K562 (cell line): Measurements from ENCODE around the gene USP20. TPM values are rescaled to one million over a fixed set of nuclear protein-coding genes. Genes with fewer than 3 reads are reported as not detected.

Experiments used
- DACH1 ChIP-seq: fragments of 450-650 bp; IDR thresholded peaks from 2 replicates; pipeline ENCODE4 v1.6.1; 2018; ENCODE audit not compliant: partially characterized antibody
- DIDO1 ChIP-seq: fragments of 450-650 bp; IDR thresholded peaks from 2 replicates; pipeline ENCODE4 v1.6.1; 2016; ENCODE audit warnings: low read depth, missing biosample characterization, missing genetic modification characterization
- HCFC1 ChIP-seq: IDR thresholded peaks from 2 replicates; pipeline ENCODE4 v1.6.1; 2012; ENCODE audit warnings: low read depth, low read length, improper control_type of control experiment
- KDM5B ChIP-seq: fragments of 200-600 bp; sonication (generic); IDR thresholded peaks from 2 replicates; pipeline ENCODE4 v1.6.1; 2012; ENCODE audit warnings: low read depth, mild to moderate bottlenecking, moderate library complexity, low read length, control low read depth, inconsistent platforms; ENCODE audit not compliant: insufficient replicate concordance
- MEIS2 ChIP-seq: fragments of 450-650 bp; IDR thresholded peaks from 2 replicates; pipeline ENCODE4 v1.6.1; 2014; ENCODE audit warnings: mild to moderate bottlenecking; ENCODE audit not compliant: partially characterized antibody
- NFE2L1 ChIP-seq: fragments of 450-650 bp; IDR thresholded peaks from 2 replicates; pipeline ENCODE4 v1.6.1; 2016; ENCODE audit warnings: missing genetic modification characterization, low read depth, mild to moderate bottlenecking, missing compliant biosample characterization, moderate library complexity, borderline replicate concordance
- NFRKB ChIP-seq: fragments of 450-650 bp; IDR thresholded peaks from 2 replicates; pipeline ENCODE4 v1.6.1; 2016; ENCODE audit warnings: low read depth
- NONO ChIP-seq, 2 experiments: fragments of 200-400 bp in 1 of 2; fragments of 450-650 bp in 1 of 2; formaldehyde crosslinking in 1 of 2; IDR thresholded peaks; 2 replicates each; pipeline ENCODE4 v1.6.1; 2017; ENCODE audit warnings: low read depth in 2 of 2, mild to moderate bottlenecking in 2 of 2, moderate library complexity in 2 of 2, low read length in 1 of 2
- NR2F6 ChIP-seq: fragments of 450-650 bp; formaldehyde crosslinking; IDR thresholded peaks from 2 replicates; pipeline ENCODE4 v1.4.0; 2020; ENCODE audit warnings: mild to moderate bottlenecking
- PTTG1 ChIP-seq: fragments of 450-650 bp; IDR thresholded peaks from 2 replicates; pipeline ENCODE4 v1.6.1; 2016; ENCODE audit warnings: low read depth, mild to moderate bottlenecking, missing genetic modification characterization, missing compliant biosample characterization
- RAD51 ChIP-seq: fragments of 450-650 bp; IDR thresholded peaks from 2 replicates; pipeline ENCODE4 v1.7.1; 2016; ENCODE audit warnings: low read depth, mild to moderate bottlenecking, borderline replicate concordance
- RBM17 ChIP-seq: fragments of 200-400 bp; formaldehyde crosslinking; IDR thresholded peaks from 2 replicates; pipeline ENCODE4 v1.6.1; 2017; ENCODE audit warnings: low read depth, mild to moderate bottlenecking, low read length, borderline replicate concordance
- RHOXF2B ChIP-seq: fragments of 250-450 bp; sonication (Bioruptor Pico); conservative IDR thresholded peaks from 2 replicates; pipeline ENCODE4 v1.5.1; 2021
- SRSF1 ChIP-seq: fragments of 200-400 bp; formaldehyde crosslinking; IDR thresholded peaks from 2 replicates; pipeline ENCODE4 v1.6.1; 2017; ENCODE audit warnings: mild to moderate bottlenecking, low read depth, low read length, moderate library complexity
- TCFL5 ChIP-seq: fragments of 250-450 bp; sonication (Bioruptor Pico); conservative IDR thresholded peaks from 2 replicates; pipeline ENCODE4 v1.6.1; 2021; ENCODE audit warnings: mild to moderate bottlenecking, moderate library complexity, matching md5 sums
- TOE1 ChIP-seq, 2 experiments: fragments of 450-650 bp in 1 of 2; sonication (generic) in 1 of 2; formaldehyde crosslinking in 1 of 2; IDR thresholded peaks; 2 replicates each; pipeline versions ENCODE4 v1.7.1 to v1.8.0; 2016 to 2022; ENCODE audit warnings: borderline replicate concordance in 2 of 2, mild to moderate bottlenecking in 2 of 2, antibody characterized with exemption in 1 of 2, inconsistent platforms in 1 of 2, low read depth in 1 of 2, missing genetic modification reagents in 1 of 2, moderate library complexity in 1 of 2
- ZBED1 ChIP-seq: IDR thresholded peaks from 2 replicates; pipeline ENCODE4 v1.6.1; 2014
- ZBTB7A ChIP-seq: IDR thresholded peaks from 2 replicates; pipeline ENCODE4 v1.6.1; 2011; ENCODE audit warnings: low read depth, mild to moderate bottlenecking, low read length, moderate library complexity, borderline replicate concordance; ENCODE audit not compliant: control insufficient read depth
- ZNF12 ChIP-seq: sonication (generic); formaldehyde crosslinking; IDR thresholded peaks from 2 replicates; pipeline ENCODE4 v1.4.0; 2020; ENCODE audit warnings: mild to moderate bottlenecking, missing genetic modification reagents
- ZNF143 ChIP-seq: sonication (generic); formaldehyde crosslinking; IDR thresholded peaks from 2 replicates; pipeline ENCODE4 v1.9.0; 2022; ENCODE audit warnings: mild to moderate bottlenecking, missing genetic modification reagents
- ZNF436 ChIP-seq: fragments of 250-450, 450-650 bp; sonication (Bioruptor Pico); formaldehyde crosslinking; IDR thresholded peaks from 2 replicates; pipeline ENCODE4 v1.7.0; 2020; ENCODE audit warnings: mild to moderate bottlenecking
- ZNF584 ChIP-seq: fragments of 200-800 bp; sonication (Bioruptor generic); IDR thresholded peaks from 2 replicates; pipeline ENCODE4 v1.6.1; 2016; ENCODE audit warnings: low read depth, mild to moderate bottlenecking, missing genetic modification characterization, missing compliant biosample characterization
- ZNF766 ChIP-seq: fragments of 200-800 bp; sonication (Bioruptor generic); conservative IDR thresholded peaks from 2 replicates; pipeline ENCODE4 v1.6.1; 2016; ENCODE audit warnings: missing genetic modification characterization, missing compliant biosample characterization
- polyA plus RNA-seq, 8 experiments: library from polyadenylated mRNA; depleted of rRNA in 4 of 8; stranded (reverse) in 5 of 8; unstranded in 3 of 8; fragments of >200 nt; fragmentation: Nextera tagmentation in 2 of 8; fragmentation: Illumina TruSeq in 1 of 8; extraction: Ambion mirVana in 2 of 8; extraction: Trizol in 1 of 8; gene quantifications; 2 replicates each; pipeline versions ENCODE4 v1.2.1 to v1.2.3, GENCODE V29; 2011 to 2014; ENCODE audit warnings: inconsistent platforms in 1 of 8, missing spikeins in 1 of 8
- total RNA-seq, 7 experiments: library from RNA; depleted of rRNA in 6 of 7; stranded (reverse); fragments of >200 nt in 6 of 7; fragmentation: Illumina TruSeq in 2 of 7; extraction: Trizol in 2 of 7; gene quantifications; 2 replicates each; pipeline versions ENCODE4 v1.2.1 to v1.2.3, GENCODE V29; 2011 to 2021; ENCODE audit warnings: low replicate concordance in 1 of 7
- TF ChIP-seq, protein P1 (sequence below): sonication (generic); formaldehyde crosslinking; IDR thresholded peaks from 2 replicates; pipeline ENCODE4 v1.8.0; 2022; ENCODE audit warnings: missing genetic modification reagents, mild to moderate bottlenecking, borderline replicate concordance
- TF ChIP-seq, protein P2 (sequence below): fragments of 450-650 bp; conservative IDR thresholded peaks from 2 replicates; pipeline ENCODE4 v1.6.1; 2016; ENCODE audit warnings: missing genetic modification characterization, low read depth, mild to moderate bottlenecking, control low read depth, missing compliant biosample characterization

The USP20 gene
- total and polyA plus RNA-seq, 9 of the 15 experiments (the other 6 are each of a cell fraction or from before 2014, with no cell fraction given) = 1.9 to 136 (median 49.1) TPM

DNA sequence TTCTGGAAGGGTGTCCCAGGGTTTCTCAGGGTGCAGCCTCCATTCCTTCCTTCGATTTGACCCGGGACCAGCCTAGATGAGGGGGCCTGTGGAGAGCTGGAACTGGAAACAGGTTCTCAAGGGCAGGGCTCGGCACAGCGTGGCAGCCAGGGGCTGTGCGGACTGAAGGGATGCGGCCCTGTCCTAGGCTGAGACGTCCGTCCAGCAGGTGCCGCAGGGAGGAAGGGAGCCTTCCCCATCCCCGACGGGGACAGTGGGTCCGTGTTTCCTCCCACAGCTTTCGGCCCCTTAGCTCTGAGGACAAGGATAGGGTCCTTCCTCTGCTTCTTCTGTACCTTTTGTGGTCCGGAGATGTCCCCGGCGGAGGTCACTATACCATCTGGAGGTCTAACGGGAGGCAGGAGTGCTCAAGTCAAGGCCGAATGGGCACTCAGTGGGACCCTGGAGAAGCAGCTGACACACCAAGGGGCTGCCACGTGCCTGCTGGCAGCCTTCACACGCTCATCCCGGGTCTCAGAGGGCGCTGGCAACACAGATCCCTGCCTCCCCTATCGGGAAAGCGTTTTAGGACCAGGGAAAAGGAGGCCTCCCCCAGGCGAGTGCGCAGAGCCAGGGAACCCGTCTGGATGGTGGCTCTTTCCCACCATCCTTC, 49.9 kb downstream of the USP20 start (continued):
- TF ChIP-seq ZNF584 (CRISPR knock-in tag) (no peak), DACH1 (no peak), ZBTB7A (no peak), HCFC1 (peak; percentile 51; the same call in 1 of the 2 replicates), ZBED1 (no peak), RAD51 (no peak), MEIS2 (no peak), ZNF766 (CRISPR knock-in tag) (no peak), TCFL5 (no peak), ZNF436 (no peak), SRSF1 (no peak), NONO (IDR thresholded peaks at IDR 0.05; ENCODE audit: low read depth in 2 of 2, low read length in 1 of 2) (no peak), TOE1 (IDR thresholded peaks at IDR 0.05; ENCODE audit: borderline replicate concordance) (no peak), TOE1 (CRISPR knock-in tag; IDR thresholded peaks at IDR 0.05; ENCODE audit: borderline replicate concordance, low read depth) (no peak), RBM17 (no peak), PTTG1 (tag) (no peak), NFE2L1 (tag) (no peak), NR2F6 (CRISPR knock-in tag) (peak; percentile 85; the same call in 1 of the 2 replicates), ZNF12 (CRISPR knock-in tag) (no peak), KDM5B (peak; percentile 41), ZNF143 (no peak), DIDO1 (tag) (no peak), RHOXF2B (no peak), NFRKB (no peak)
- TF ChIP-seq, protein P1, sequence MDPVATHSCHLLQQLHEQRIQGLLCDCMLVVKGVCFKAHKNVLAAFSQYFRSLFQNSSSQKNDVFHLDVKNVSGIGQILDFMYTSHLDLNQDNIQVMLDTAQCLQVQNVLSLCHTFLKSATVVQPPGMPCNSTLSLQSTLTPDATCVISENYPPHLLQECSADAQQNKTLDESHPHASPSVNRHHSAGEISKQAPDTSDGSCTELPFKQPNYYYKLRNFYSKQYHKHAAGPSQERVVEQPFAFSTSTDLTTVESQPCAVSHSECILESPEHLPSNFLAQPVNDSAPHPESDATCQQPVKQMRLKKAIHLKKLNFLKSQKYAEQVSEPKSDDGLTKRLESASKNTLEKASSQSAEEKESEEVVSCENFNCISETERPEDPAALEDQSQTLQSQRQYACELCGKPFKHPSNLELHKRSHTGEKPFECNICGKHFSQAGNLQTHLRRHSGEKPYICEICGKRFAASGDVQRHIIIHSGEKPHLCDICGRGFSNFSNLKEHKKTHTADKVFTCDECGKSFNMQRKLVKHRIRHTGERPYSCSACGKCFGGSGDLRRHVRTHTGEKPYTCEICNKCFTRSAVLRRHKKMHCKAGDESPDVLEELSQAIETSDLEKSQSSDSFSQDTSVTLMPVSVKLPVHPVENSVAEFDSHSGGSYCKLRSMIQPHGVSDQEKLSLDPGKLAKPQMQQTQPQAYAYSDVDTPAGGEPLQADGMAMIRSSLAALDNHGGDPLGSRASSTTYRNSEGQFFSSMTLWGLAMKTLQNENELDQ (CRISPR knock-in tag) = no peak
- TF ChIP-seq, protein P2, sequence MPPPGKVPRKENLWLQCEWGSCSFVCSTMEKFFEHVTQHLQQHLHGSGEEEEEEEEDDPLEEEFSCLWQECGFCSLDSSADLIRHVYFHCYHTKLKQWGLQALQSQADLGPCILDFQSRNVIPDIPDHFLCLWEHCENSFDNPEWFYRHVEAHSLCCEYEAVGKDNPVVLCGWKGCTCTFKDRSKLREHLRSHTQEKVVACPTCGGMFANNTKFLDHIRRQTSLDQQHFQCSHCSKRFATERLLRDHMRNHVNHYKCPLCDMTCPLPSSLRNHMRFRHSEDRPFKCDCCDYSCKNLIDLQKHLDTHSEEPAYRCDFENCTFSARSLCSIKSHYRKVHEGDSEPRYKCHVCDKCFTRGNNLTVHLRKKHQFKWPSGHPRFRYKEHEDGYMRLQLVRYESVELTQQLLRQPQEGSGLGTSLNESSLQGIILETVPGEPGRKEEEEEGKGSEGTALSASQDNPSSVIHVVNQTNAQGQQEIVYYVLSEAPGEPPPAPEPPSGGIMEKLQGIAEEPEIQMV (tag) = no peak
